Measurements from ENCODE around the gene HJURP.

The HJURP gene

GRCh38 chr2:233793465-233794127 is 60.7 kb downstream of the HJURP start:
- TF ChIP-seq CTCF (conservative IDR thresholded peaks at IDR 0.05; ENCODE audit: low read depth, low read length): no peak

GRCh38 chr2:233792720-233793119 is 61.6 kb downstream of the HJURP start:
- DNase-seq (ENCODE audit: low read depth): no peak
- TF ChIP-seq CTCF (conservative IDR thresholded peaks at IDR 0.05; ENCODE audit: low read depth, low read length): no peak
- no peak overlapping the region for H3K4me3 ChIP-seq (ENCODE audit: low read length)

More at GRCh38 chr2:233793465-233794127, 60.7 kb downstream of the HJURP start:
- no peak for DNase-seq (ENCODE audit: low read depth)
- no peak overlapping the region for H3K4me3 ChIP-seq (ENCODE audit: low read length)

GRCh38 chr2:233791883-233792329 is 62.4 kb downstream of the HJURP start:
- no peak for TF ChIP-seq CTCF (conservative IDR thresholded peaks at IDR 0.05; ENCODE audit: low read depth, low read length)

GRCh38 chr2:233791151-233791882 is 63.0 kb downstream of the HJURP start:
- no peak for TF ChIP-seq CTCF (conservative IDR thresholded peaks at IDR 0.05; ENCODE audit: low read depth, low read length)
- no peak for DNase-seq (ENCODE audit: low read depth)
- no peak overlapping the region for H3K4me3 ChIP-seq (ENCODE audit: low read length)

More at GRCh38 chr2:233791883-233792329, 62.4 kb downstream of the HJURP start:
- H3K4me3 ChIP-seq (ENCODE audit: low read length): no peak overlapping the region
- DNase-seq (ENCODE audit: low read depth): no peak

- TF ChIP-seq CTCF (conservative IDR thresholded peaks at IDR 0.05; ENCODE audit: low read depth, low read length): no peak
- no peak for DNase-seq (ENCODE audit: low read depth)
- no peak overlapping the region for H3K4me3 ChIP-seq (ENCODE audit: low read length)
These were observed 64.8 kb downstream of the HJURP start for GRCh38 chr2:233789554-233789953.

Measured in retinal pigment epithelial cell (primary cell).